Ectodermal cell (in vitro differentiated cells): ENCODE measurements around the gene C1orf21.
A peak's percentile ranks its signal among the peaks of the same experiment; 100 is the strongest.
"Not testable (repeated sequence)": the region's sequence is repeated elsewhere in the genome, so short reads cannot be mapped to it uniquely, and the experiment has no call there.

Experiments
- H3K27ac ChIP-seq: 2 replicates; pipeline ENCODE4 v1.7.0; 2013; ENCODE audit warnings: mild to moderate bottlenecking, low read depth, low read length; ENCODE audit not compliant: insufficient read depth, poor library complexity, severe bottlenecking
- H3K27me3 ChIP-seq: 2 replicates; pipeline ENCODE4 v1.7.0; 2013; ENCODE audit warnings: mild to moderate bottlenecking, low read length; ENCODE audit not compliant: insufficient read depth, control insufficient read depth, poor library complexity, severe bottlenecking
- H3K36me3 ChIP-seq: one replicate; pipeline ENCODE4 v1.7.0; 2013; ENCODE audit warnings: low read length; ENCODE audit not compliant: control insufficient read depth, insufficient read depth
- H3K4me1 ChIP-seq: one replicate; pipeline ENCODE4 v1.7.0; 2013; ENCODE audit warnings: low read length; ENCODE audit not compliant: control insufficient read depth, insufficient read depth
- H3K4me3 ChIP-seq: 2 replicates; pipeline ENCODE4 v1.7.0; 2013; ENCODE audit warnings: low read depth, low read length, control low read depth; ENCODE audit not compliant: insufficient read depth
- H3K9me3 ChIP-seq: 2 replicates; pipeline ENCODE4 v1.7.0; 2013; ENCODE audit warnings: mild to moderate bottlenecking, low read length, moderate library complexity; ENCODE audit not compliant: control insufficient read depth
- WGBS, 2 experiments: methylation state at CpG; one replicate each; pipeline ENCODE4 v1.1.7; 2013; ENCODE audit warnings: missing lambda C conversion rate in 2 of 2; 5-methylcytosine and 5-hydroxymethylcytosine counted together

The C1orf21 gene

DNA sequence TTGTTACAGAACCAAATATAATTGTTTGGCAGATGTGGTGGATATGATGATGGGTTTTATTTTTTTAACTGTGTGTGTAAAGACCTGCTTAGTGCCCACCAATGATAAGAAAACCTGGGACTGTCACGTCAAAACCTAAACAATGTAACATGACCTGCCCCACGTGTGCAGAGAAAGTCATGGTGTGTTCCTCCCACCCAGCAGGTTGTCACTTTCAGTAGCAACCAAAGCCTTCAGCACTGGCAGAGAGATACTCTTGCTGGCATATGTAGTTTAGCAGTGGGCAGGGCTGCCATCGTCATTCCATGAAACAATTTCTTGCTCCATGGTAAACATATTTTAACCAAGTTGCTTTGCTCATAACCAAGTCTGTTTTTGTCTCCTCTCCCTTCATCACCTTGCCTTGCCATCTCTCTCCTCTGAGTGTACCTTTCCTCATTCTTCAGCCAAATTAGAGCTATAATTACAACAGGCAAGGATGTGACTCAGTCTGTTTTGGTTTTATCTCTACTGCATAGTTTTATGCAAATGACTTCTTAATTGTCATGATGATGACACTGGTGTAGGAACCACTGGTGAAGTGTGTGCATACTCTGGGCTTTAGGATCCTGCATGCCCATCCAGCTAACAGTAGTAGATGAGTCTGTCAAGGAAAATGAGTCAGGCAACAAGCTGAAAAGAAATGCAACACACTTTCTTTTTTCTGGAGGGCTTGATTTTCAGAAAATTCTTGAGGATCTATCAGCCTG, 217.5 kb downstream of the C1orf21 start:
- Histone ChIP-seq H3K9me3 (no peaks in the 10 kb centered on the region), H3K36me3 (no peaks in the 10 kb centered on the region), H3K27ac (no peak overlapping the region), H3K27me3 (no peaks in the 10 kb centered on the region), H3K4me1 (no peaks in the 10 kb centered on the region), H3K4me3 (no peak overlapping the region)
- WGBS, 2 experiments, result 71 to 78% methylated on average over 3 of the region's 3 CpGs

DNA sequence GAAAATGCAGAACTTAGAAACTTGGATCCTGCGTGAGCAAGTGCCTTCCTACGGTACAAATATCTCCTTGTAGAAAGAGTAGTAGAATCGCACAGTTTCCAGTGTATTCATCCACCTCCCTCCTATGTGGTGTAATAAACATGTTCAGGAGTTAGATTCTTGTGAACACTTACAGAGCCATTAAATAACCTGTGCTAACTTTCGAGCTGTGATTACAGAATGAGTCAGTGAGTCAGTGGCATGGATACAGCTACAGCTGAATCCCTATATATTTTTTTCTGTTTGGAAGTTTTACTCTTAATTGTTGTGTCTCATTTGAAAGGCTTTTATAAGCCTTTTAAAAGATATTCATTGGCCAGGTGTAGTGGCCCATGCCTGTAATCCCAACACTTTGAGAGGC, 219.1 kb downstream of the C1orf21 start:
- H3K27ac ChIP-seq, result no peak overlapping the region
- no peaks in the 10 kb centered on the region for H3K9me3 ChIP-seq
- no peaks in the 10 kb centered on the region for H3K4me1 ChIP-seq
- H3K36me3 ChIP-seq, result no peaks in the 10 kb centered on the region
- no peak overlapping the region for H3K4me3 ChIP-seq
- 96 to 100% methylated on average over 3 to 4 of the region's 4 CpGs for WGBS, 2 experiments
- H3K27me3 ChIP-seq, result no peaks in the 10 kb centered on the region

DNA sequence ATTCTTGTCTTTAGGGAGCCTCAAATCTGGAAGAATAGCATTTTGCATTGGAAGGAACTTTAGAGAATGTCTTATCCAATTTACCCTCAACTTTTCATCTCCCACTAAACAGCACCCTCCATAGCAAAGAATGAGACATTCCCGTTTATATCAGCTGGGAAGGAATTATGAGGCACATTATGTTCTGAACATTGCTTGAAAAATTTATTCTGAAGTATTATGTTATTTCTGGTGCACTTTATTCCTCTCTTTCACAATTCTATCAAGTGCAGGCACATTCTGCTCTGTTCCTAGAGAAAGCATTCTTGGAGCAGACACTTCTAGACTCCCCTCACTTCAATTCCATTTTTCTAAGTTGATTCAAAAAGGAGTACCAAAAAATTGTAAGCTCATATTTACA, 220.0 kb downstream of the C1orf21 start:
- Histone ChIP-seq H3K9me3 (no peaks in the 10 kb centered on the region), H3K4me3 (no peak overlapping the region), H3K27ac (no peak overlapping the region), H3K27me3 (no peaks in the 10 kb centered on the region), H3K4me1 (no peaks in the 10 kb centered on the region), H3K36me3 (no peaks in the 10 kb centered on the region)
- 100% methylated on average over 1 of the region's 1 CpG; no CpG with 5 or more reads in 1 of the 2 experiments for WGBS, 2 experiments

DNA sequence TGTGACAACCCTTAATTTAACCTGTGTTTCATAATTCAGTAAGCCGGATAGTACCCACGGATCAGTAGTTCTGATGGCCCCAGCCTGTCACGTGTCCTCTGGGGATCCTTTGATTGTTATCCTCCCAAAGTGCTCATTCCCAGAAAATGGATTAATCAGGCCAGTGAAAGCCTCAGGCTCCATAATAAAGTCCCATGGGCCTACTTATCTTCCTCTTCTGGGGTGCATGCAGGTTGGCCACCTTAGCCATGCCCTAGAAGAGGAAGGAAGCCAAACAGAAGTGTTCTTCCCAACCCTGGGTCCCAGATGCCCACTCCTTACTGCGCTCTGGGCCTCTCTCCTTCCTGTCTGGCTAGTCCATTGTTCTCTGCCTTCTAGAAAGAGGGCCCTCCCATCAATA, 221.8 kb downstream of the C1orf21 start:
- no peak overlapping the region for H3K27ac ChIP-seq
- 91 to 94% methylated on average over 4 of the region's 4 CpGs for WGBS, 2 experiments

DNA sequence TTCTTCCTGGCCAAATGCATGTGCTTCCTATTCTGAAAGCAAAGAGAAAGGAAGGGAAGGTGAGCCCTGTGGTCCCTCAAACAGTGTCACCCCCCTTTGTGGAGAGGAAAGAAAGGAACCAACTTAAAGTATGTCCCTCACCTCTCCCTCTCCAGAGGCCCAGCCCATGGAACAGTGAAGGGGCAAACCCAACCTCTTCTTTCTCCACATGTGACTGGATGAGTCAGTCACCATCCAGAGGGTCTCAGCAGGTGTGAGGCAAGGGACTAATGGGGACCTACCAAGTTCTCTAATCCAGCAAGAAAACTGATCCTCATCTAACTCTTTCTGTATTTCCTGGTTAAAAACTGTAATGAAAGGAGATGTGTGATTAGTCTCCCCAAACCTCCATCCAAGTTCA, 222.2 kb downstream of the C1orf21 start:
- H3K4me1 ChIP-seq, result no peaks in the 10 kb centered on the region
- H3K4me3 ChIP-seq, result no peak overlapping the region
- H3K27me3 ChIP-seq, result no peaks in the 10 kb centered on the region
- H3K9me3 ChIP-seq, result no peaks in the 10 kb centered on the region
- no peaks in the 10 kb centered on the region for H3K36me3 ChIP-seq
- no peak overlapping the region for H3K27ac ChIP-seq

More for the DNA sequence above, 221.8 kb downstream of the C1orf21 start:
- Histone ChIP-seq H3K36me3 (no peaks in the 10 kb centered on the region), H3K9me3 (no peaks in the 10 kb centered on the region), H3K4me1 (no peaks in the 10 kb centered on the region), H3K4me3 (no peak overlapping the region), H3K27me3 (no peaks in the 10 kb centered on the region)

DNA sequence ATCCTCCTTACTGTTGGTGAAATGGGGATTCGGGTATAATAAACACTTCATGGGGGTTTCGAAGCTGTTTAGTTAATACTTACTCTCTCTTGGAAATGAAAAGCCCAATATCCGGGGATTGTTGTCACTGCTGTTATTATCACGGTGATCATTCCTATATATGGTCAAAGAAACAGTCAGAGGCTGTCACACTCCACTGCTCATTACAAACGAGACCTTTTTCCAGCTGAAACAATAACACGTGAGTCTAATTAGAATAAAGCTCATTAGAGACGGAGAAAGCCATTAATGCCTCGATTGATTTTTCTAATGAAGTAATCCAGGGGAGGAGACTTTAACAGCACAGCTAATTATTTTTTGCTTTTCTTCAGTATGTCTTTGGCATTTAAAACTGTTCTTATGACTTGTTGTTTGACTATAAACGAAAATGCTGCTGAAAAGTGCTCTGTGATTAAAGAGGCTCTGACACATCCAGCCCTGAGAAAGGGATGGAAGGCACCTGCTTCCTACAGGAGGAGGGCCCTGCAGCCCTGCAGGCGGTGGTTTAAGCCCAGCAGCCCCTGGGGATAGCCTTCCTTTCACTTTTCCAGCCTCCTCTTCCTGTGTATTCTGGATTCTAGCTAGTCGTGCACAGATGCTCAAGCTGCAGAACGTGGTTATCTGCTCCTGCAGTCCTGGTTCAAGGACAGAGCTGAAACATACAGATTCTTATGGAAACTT, 224.2 kb downstream of the C1orf21 start:
- Histone ChIP-seq H3K27ac (peak overlapping the region; percentile 27), H3K4me3 (no peak overlapping the region), H3K27me3 (no peaks in the 10 kb centered on the region), H3K4me1 (no peaks in the 10 kb centered on the region), H3K9me3 (no peaks in the 10 kb centered on the region), H3K36me3 (no peaks in the 10 kb centered on the region)
- WGBS, 2 experiments, result 74 to 83% methylated on average over 12 of the region's 12 CpGs

DNA sequence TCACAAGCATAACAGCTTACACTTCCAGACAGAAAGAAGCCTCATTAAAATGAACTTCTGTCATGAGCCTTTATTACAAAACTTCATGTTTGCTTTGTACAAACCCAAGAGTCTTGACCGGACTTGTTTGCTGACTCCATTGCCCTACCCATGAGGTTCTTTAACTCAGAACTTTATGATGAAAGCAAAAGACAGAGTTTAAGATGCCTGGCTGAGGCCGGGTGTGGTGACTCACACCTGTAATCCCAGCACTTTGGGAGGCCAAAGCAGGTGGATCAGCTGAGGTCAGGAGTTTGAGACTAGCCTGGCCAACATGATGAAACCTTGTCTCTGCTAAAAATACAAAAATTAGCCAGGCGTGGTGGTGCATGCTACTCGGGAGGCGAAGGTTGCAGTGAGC, 225.4 kb downstream of the C1orf21 start:
- not testable (repeated sequence) for H3K36me3 ChIP-seq, H3K27ac ChIP-seq, H3K4me1 ChIP-seq, H3K9me3 ChIP-seq, H3K27me3 ChIP-seq, H3K4me3 ChIP-seq
- WGBS, 2 experiments, result 94 to 95% methylated on average over 5 of the region's 5 CpGs

DNA sequence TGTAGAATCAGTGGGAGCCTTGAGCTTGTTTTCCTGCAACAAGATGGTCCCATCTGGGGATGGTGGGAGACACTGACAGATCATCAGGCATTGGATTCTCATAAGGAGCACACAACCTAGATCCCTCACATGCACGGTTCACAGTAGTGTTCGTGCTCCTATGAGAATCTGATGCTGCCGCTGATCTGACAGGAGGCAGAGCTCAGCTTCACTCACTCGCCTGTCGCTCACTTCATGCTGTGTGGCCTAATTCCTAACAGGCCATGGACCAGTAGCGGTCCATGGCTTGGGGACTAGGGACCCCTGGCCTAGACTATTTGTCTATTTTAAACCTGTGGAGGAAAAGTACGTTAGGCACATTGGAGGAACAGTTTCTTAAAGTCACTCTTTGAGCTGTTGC, 227.8 kb downstream of the C1orf21 start:
- H3K27me3 ChIP-seq, result no peaks in the 10 kb centered on the region
- H3K9me3 ChIP-seq, result no peaks in the 10 kb centered on the region
- no peaks in the 10 kb centered on the region for H3K4me1 ChIP-seq
- WGBS, 2 experiments, result 91 to 94% methylated on average over 7 of the region's 7 CpGs
- no peak overlapping the region for H3K4me3 ChIP-seq
- H3K36me3 ChIP-seq, result no peaks in the 10 kb centered on the region
- H3K27ac ChIP-seq, result no peak overlapping the region

DNA sequence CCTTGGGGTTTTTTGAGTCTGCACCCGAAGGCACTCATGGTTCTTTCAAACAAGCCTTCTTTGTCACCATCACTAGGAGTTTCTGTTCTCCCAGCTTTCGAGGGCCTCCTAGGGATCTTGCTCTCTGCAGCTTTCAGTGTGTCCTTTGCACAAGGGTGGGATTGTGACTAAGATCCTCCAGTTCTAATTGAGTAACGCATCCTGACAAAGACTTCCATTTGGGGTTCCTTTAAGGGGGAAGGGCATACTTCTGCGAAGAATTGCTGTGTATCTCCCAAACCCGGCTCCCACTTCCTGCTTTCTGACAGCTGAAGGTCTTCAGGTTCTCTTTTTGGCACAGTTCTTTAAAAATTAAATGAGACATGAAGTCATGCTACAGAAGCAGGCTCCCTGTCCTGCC, 228.5 kb downstream of the C1orf21 start:
- Histone ChIP-seq H3K27me3 (no peaks in the 10 kb centered on the region), H3K4me1 (no peaks in the 10 kb centered on the region), H3K9me3 (no peaks in the 10 kb centered on the region), H3K27ac (no peak overlapping the region), H3K4me3 (no peak overlapping the region), H3K36me3 (no peaks in the 10 kb centered on the region)
- WGBS, 2 experiments, result 92 to 98% methylated on average over 5 of the region's 5 CpGs

DNA sequence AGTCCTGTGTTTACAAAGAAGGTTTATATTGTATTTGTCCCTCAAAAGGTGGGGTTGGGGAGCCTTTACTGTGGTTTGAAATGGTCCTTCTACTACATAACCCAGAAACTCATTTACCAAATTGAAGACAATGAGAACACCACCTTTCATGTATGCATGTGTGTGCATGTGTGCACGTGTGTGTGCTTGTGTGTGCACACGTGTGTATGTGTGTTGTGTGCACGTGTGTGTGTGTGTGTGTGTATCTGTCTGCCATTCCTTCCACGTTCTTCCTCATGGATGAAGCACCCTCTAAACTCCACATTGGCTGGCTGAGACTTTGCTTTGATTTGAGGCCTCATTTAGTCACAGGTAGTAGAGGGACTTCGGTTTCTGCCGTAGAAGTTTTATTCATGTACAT, 229.7 kb downstream of the C1orf21 start:
- no peak overlapping the region for H3K4me3 ChIP-seq
- H3K27ac ChIP-seq, result no peak overlapping the region
- no peaks in the 10 kb centered on the region for H3K27me3 ChIP-seq
- no peaks in the 10 kb centered on the region for H3K9me3 ChIP-seq
- H3K4me1 ChIP-seq, result no peaks in the 10 kb centered on the region
- WGBS, 2 experiments, result 86 to 90% methylated on average over 6 of the region's 6 CpGs
- H3K36me3 ChIP-seq, result no peaks in the 10 kb centered on the region
